GM21360 (cell line): ENCODE data around the gene MBD3L5.
"Not testable (repeated sequence)": the region's sequence is repeated elsewhere in the genome, so short reads cannot be mapped to it uniquely, and the experiment has no call there.

Experiments
- ATAC-seq: cut with Tn5 transposase; IDR thresholded peaks from one replicate; pipeline ENCODE4 v1.9.1; 2021; ENCODE audit warnings: mild to moderate bottlenecking, moderate library complexity; ENCODE audit not compliant: unreplicated experiment

MBD3L5 gene

DNA sequence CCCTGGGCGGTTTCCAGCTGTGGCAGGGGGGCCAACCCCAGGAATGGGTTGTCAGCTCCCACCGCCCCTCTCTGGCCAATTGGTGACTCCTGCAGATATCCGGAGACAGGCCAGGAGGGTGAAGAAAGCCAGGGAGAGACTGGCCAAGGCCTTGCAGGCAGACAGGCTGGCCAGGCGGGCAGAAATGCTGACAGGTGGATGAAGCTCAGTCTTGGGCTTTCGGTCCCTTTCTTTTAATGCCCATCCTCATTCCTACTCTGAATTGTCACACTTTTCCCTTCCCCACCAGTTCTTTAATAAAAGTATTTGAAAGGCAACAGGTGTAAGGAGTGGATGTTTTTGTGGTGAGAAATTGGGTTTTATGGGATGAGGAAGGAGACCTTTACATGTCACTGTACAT is 21.0 kb downstream of the MBD3L5 start:
- ATAC-seq = not testable (repeated sequence)

DNA sequence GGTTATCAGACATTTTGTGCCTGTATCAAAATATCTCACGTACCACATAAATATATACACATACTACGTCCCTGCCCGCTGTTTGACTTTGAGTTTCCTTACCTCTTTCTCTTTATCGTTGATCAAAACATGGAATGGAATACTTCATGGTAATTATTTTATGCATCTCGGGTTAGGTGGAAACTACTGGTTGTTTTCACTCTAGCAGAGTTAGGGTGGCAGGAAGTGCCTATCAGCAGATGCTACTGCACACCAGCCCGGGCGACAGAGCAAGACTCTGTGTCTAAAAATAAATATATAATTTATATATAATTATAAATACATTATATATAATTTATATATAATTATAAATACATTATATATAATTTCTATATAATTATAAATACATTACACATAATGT is 22.5 kb downstream of the MBD3L5 start:
- ATAC-seq = not testable (repeated sequence)

GRCh38 chr19:7054635-7055368 is 24.4 kb downstream of the MBD3L5 start:
- ATAC-seq = not testable (repeated sequence)

DNA sequence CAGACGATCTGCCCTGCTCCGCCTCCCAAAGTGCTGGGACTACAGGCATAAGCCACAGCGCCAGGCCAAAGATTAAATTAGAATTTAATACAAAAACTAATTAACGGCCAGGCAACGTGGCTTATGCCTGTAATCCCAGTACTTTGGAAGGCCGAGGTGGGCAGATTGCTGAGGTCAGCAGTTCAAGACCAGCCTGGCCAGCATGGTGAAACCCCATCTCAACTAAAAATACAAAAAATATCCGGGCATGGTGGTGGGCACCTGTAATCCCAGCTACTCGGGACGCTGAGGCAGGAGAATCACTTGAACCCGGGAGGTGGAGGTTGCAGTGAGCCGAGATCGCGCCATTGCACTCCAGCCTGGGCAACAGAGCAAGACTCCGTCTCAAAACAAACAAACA is 25.3 kb downstream of the MBD3L5 start:
- not testable (repeated sequence) for ATAC-seq

GRCh38 chr19:7056371-7056770 is 26.0 kb downstream of the MBD3L5 start:
- ATAC-seq = not testable (repeated sequence)

DNA sequence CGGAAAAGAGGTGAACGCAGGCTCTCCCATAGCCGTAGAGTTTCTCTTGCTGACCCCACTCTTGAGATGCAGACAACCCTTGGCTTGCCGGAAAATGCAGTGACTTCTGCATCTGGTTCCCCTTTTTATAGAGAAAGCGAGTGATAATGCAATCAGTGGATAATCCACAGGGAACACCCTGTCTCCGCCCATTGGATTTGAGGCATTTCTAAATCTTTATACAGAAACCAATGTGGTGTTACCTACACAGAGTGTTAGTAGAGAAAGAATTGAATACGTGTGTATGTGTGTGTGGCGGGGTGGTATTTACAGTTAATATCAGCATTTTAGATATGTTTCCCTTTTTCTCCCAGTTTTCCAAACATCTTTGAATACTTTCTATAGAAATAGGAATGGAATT is 28.2 kb downstream of the MBD3L5 start, which contains the start of gene MBD3L3:
Gene MBD3L3 (minus strand): TSS at position 101 of the 400 bp plus-strand sequence. CDS start 71 bp downstream, at position 30.
- not testable (repeated sequence) for ATAC-seq

- not testable (repeated sequence) for ATAC-seq
Observed at GRCh38 chr19:7059977-7060376, 29.6 kb downstream of the MBD3L5 start.

DNA sequence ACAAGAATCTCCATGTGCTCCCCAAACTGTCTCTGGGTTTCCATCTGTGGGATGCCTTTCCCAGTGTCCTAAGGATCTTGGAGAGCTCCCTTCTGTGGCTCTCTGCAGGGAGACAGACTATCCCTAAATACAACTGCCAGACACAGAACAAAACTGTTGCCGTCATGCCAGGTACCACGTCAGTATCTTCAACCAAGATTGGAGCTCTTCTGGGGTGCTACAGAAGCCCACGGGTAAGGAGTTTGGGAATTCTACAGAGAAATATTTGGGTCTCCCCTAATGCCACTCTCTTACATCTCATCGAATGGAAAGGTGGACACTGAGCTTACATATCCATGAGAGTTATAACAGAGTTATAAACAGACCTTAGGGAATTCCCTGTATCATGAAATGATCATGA is 33.0 kb downstream of the MBD3L5 start:
- no peak for ATAC-seq

- no peak for ATAC-seq
Observed at GRCh38 chr19:7063764-7064418, 33.5 kb downstream of the MBD3L5 start.

- ATAC-seq = not testable (repeated sequence)
Observed at GRCh38 chr19:7067122-7067521, 36.7 kb downstream of the MBD3L5 start.

DNA sequence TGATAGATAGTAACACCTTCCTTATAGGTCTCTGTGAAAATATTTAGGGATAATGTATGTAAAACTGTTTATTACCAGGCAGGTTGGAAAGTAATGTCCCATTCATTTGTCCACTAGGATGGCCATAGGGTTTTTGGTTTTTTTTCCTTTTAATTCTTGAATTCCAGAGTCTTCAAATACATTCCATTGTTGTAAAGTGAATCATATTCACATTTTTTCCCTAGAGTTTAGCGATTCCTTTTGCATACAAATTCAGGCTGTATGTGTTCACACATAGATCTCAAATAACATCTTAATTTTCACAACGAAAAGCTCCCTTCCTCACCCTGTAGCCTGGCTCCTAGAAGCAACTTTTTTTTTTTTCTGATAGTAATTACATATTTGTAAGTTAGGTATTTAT is 37.3 kb downstream of the MBD3L5 start:
- no peak for ATAC-seq

DNA sequence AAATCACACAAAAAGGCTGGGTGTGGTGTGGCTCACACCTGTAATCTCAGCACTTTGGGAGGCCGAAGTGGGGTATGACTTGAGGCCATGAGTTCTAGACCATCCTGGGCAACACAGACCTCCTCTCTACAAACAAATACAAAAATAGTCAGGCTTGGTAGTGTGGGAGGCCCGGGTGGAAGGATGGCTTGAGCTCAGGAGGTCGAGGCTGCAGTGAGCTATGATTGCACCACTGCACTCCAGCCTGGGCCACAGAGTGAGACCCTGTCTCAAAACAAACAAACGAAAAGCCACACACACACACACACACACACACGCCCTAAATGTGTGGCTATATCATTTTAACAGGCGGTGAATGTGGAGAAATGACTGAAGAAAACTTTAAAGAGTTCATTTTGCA is 38.2 kb downstream of the MBD3L5 start:
- no peak for ATAC-seq

GRCh38 chr19:7069042-7069903 is 38.9 kb downstream of the MBD3L5 start, which contains the start of gene ZNF557:
ZNF557 (plus strand) TSS chr19:7069703; CDS start chr19:7075075, 5,372 bp downstream.
- ATAC-seq = peak; percentile 86

GRCh38 chr19:7069904-7070226 is 39.5 kb downstream of the MBD3L5 start:
- peak; percentile 31 for ATAC-seq

GRCh38 chr19:7072541-7072940 is 42.2 kb downstream of the MBD3L5 start:
- no peak for ATAC-seq

DNA sequence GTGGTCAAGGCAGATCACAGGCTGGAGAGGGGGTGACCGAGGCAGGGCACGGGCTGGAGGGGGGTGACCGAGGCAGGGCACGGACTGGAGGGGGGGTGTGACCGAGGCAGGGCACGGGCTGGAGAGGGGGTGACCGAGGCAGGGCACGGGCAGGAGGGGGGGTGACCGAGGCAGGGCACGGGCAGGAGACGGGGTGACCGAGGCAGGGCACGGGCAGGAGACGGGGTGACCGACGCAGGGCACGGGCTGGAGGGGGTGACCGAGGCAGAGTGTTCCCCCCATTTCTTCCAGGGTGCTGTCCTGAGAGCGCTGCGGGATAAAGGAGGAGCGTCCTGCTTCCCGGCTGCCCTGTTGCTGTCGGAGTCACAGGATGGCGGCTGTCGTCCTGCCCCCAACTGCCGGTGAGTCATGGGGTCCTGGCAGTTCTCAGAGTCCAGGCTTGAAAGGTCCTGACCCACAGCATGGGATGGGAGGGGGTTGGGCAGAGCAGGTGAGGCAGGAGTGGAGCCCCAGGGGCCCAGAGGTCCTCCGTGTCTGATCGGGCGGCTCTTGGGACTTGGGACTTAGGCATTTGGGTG is 44.4 kb downstream of the MBD3L5 start:
- no peak for ATAC-seq

GRCh38 chr19:7076151-7076550 is 45.8 kb downstream of the MBD3L5 start:
- ATAC-seq = no peak

- no peak for ATAC-seq
Observed at GRCh38 chr19:7078008-7078407, 47.6 kb downstream of the MBD3L5 start.
